Psoas muscle (tissue), 8 donors: ENCODE measurements around the gene NRP2. TPM values are rescaled to one million over a fixed set of nuclear protein-coding genes. Genes with fewer than 3 reads are reported as not detected.

Source experiments
- ATAC-seq, 4 donors: fragments of 200-7000 bp; cut with Tn5 transposase; one replicate each; pipeline ENCODE4 v1.9.1; 2020; ENCODE audit warnings: moderate library complexity in 3 of 4, mild to moderate bottlenecking in 2 of 4
- DNase-seq, 2 donors: peaks; one replicate each; pipeline ENCODE4 v3.0.0-alpha.2; 2020
- H3K27ac ChIP-seq: fragments of 200-600 bp; one replicate; pipeline ENCODE4 v1.8.0; 2022
- H3K27me3 ChIP-seq, 3 donors: fragments of 200-600 bp in 1 of 3; one replicate each; pipeline versions ENCODE4 v1.6.1 to v1.8.0; 2013 to 2022; ENCODE audit warnings: low read length in 2 of 3, mild to moderate bottlenecking in 2 of 3, moderate library complexity in 1 of 3; ENCODE audit not compliant: insufficient read depth in 3 of 3
- H3K36me3 ChIP-seq, 2 donors: fragments of 200-600 bp in 1 of 2; one replicate each; pipeline versions ENCODE4 v1.6.1 to v1.8.0; 2013 to 2022; ENCODE audit warnings: low read depth in 1 of 2, mild to moderate bottlenecking in 1 of 2, moderate library complexity in 1 of 2; ENCODE audit not compliant: insufficient read depth in 1 of 2
- H3K4me1 ChIP-seq: fragments of 200-600 bp; one replicate; pipeline ENCODE4 v1.8.0; 2022
- H3K4me3 ChIP-seq: fragments of 200-600 bp; one replicate; pipeline ENCODE4 v1.8.0; 2022; ENCODE audit warnings: mild to moderate bottlenecking
- H3K9me3 ChIP-seq: fragments of 200-600 bp; one replicate; pipeline ENCODE4 v1.8.0; 2022
- WGBS, 3 donors: extraction: QIAGEN DNeasy Blood & Tissue Kit; methylation state at CpG; one replicate each; pipeline versions ENCODE4 v1.1.6 to v1.1.7; 2013; 5-methylcytosine and 5-hydroxymethylcytosine counted together
- intact Hi-C, 2 donors: fragments of 100-400 bp; cut with DNase I; formaldehyde crosslinking; loops; one replicate each; pipeline versions ENCODE4 v1.11.0 to v1.14.2; 2022
- polyA plus RNA-seq, 3 donors: library from polyadenylated mRNA; stranded (reverse); fragments of 200-250 nt; gene quantifications; one replicate each; pipeline ENCODE4 v1.2.3, GENCODE V29; 2013
- total RNA-seq, 4 donors: library from RNA; stranded (reverse); fragmentation: NEBNext Ultra II Directional in 2 of 4; extraction: Animal tissue kit (Norgen Biotek cat#: 25700) in 2 of 4; gene quantifications; one replicate each; pipeline versions ENCODE4 v1.2.1 to v1.2.4, GENCODE V29; 2021 to 2023
- TF ChIP-seq, protein P1 (sequence below): fragments of 200-600 bp; IDR thresholded peaks from one replicate; pipeline ENCODE4 v1.8.0; 2022; ENCODE audit warnings: antibody characterized with exemption
- donor health status: healthy with polysubstance abuse.
- donor health status: DM: no; HTN: no; CAD: no; lungs with moderate emphysema.
- donor health status: Bipolar disorder and iron deficiency.
- donor health status: healthy.
- donor health status: DM: yes; HTN: yes; CAD: no.
- donor health status: DM: no; HTN: no; CAD: no.
- donor health status: DM: no; HTN: no; CAD: no.
- donor health status: DM: yes; HTN: yes; CAD: no.

The NRP2 gene
- total and polyA plus RNA-seq, 7 donors: 0.67 to 6.9 (median 2.4) TPM

DNA sequence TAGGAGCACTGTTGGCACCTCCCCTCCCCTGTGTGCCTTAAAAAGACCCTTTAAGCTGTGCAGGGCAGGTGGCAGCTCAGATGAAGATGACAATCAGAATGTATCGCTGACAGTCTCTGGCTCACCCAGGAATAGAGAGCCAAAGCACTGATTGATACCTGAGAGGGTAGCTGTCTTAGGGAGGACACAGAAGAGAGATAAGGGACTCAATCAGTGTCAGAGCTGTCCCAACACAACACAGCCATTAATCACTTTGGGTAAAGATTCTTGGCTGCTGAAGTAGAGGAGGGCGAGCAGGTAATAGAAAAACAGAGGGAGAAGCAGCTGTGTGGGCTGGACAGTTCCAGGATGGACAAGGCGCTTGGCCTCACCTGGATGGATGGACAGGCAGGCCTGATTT lies 124.9 kb downstream of the NRP2 start:
- DNase-seq (no peak), ATAC-seq (no peak)
- WGBS, 3 donors: 90 to 97% (median 92%) methylated on average over 3 of the region's 3 CpGs
- no peaks in the 10 kb centered on the region for H3K9me3 ChIP-seq
- no peak overlapping the region for H3K4me3 ChIP-seq
- peaks cover 5% of the 10 kb centered on the region for H3K4me1 ChIP-seq
- no peak overlapping the region for H3K27ac ChIP-seq
- H3K27me3 ChIP-seq: no peaks in the 10 kb centered on the region
- no peaks in the 10 kb centered on the region for H3K36me3 ChIP-seq
- TF ChIP-seq, protein P1, sequence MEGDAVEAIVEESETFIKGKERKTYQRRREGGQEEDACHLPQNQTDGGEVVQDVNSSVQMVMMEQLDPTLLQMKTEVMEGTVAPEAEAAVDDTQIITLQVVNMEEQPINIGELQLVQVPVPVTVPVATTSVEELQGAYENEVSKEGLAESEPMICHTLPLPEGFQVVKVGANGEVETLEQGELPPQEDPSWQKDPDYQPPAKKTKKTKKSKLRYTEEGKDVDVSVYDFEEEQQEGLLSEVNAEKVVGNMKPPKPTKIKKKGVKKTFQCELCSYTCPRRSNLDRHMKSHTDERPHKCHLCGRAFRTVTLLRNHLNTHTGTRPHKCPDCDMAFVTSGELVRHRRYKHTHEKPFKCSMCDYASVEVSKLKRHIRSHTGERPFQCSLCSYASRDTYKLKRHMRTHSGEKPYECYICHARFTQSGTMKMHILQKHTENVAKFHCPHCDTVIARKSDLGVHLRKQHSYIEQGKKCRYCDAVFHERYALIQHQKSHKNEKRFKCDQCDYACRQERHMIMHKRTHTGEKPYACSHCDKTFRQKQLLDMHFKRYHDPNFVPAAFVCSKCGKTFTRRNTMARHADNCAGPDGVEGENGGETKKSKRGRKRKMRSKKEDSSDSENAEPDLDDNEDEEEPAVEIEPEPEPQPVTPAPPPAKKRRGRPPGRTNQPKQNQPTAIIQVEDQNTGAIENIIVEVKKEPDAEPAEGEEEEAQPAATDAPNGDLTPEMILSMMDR: no peak
- intact Hi-C loops: loop anchor here in 1 of 2 donors (5.0 kb wide), 1 partner anchor 55 kb away; no protein-coding TSS in a partner anchor

DNA sequence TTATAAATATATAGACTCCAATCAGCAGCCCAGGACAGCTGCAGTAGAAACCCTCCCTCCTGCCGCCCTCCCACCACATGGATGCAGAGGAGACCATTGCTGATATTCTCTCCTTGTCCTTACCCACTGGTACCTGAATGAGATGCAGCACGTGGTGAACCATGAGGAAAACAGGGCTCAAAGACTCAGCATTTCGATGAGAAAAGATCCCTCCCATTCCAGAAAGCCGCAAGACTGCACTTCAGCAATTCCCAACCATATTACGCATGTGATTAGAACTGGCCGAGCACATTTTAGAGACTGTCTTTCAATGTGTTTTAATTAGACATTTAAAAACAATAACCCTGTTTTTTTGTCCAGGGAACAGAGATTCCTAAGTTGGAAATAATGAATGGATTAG lies 125.5 kb downstream of the NRP2 start:
- intact Hi-C loops: loop anchor here in 1 of 2 donors (5.0 kb wide), 1 partner anchor 55 kb away; no protein-coding TSS in a partner anchor
- WGBS, 3 donors: 84 to 89% (median 86%) methylated on average over 6 of the region's 6 CpGs

DNA sequence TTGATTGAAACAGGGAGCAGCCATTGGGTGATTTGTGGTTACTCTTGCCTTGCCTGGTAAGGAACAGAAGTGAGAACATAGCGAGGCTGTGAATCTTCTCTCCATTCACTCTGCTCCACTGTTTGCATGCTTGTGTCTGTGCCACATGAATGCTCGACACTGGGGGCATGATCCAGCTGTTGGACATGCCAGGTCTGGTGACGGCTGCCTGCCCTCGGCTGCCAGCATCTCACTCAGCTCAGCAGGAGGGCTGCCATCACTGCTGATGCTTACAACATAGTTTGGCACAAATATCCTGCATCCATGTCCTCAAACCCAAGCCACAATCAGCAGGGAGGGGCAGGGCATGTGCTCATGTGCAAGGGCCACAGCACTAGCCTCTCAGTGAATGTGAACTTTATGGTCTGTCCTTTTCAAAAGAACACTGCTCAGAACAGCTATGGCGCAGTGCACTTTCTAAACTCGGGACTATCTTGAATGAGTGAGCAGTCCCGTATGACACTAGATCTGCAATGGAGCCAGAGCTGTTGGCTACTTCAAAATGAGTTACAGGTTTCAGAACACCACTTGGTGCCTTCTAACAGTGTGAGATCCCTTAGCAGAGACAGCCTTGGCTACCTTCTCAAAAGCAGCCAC lies 126.3 kb downstream of the NRP2 start:
- ATAC-seq: peak; percentile 74 to 96 (median 88)
- no peaks in the 10 kb centered on the region for H3K36me3 ChIP-seq
- no peak overlapping the region for H3K27ac ChIP-seq
- peaks cover 5% of the 10 kb centered on the region for H3K4me1 ChIP-seq
- H3K9me3 ChIP-seq: no peaks in the 10 kb centered on the region
- H3K27me3 ChIP-seq: no peaks in the 10 kb centered on the region
- TF ChIP-seq, protein P1: no peak
- peak; percentile 28 to 62 for DNase-seq
- H3K4me3 ChIP-seq: no peak overlapping the region
- 26 to 46% (median 29%) methylated on average over 7 of the region's 7 CpGs for WGBS, 3 donors
- intact Hi-C loops: loop anchor here in 1 of 2 donors (5.0 kb wide), 1 partner anchor 54 kb away; no protein-coding TSS in a partner anchor

More for the DNA sequence above, 125.5 kb downstream of the NRP2 start:
- Histone ChIP-seq H3K9me3 (no peaks in the 10 kb centered on the region), H3K27ac (no peak overlapping the region), H3K4me1 (peaks cover 5% of the 10 kb centered on the region), H3K4me3 (no peak overlapping the region), H3K36me3 (no peaks in the 10 kb centered on the region), H3K27me3 (no peaks in the 10 kb centered on the region)
- ATAC-seq: no peak
- TF ChIP-seq, protein P1: no peak
- DNase-seq: no peak

DNA sequence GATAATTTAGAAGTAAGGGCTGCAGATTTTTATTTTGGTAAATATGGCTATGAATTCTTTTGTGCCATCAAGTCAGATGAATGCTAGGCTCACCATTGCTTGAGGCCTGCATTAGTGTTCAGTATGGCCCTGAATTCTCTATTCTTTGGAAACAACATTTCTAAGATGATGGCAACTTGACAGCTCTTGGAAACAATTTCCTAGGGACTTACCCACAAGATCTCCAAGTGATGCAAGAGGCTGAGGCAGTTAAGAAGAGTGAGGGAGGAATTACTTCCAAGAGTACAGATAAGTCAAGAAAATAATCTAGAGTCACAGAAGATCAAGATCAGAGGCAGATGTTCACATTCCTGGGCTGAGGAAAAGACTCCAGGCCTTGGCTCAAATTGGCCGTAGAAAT lies 129.1 kb downstream of the NRP2 start:
- intact Hi-C loops: no loop called here
- Histone ChIP-seq H3K36me3 (no peaks in the 10 kb centered on the region), H3K4me1 (peaks cover 5% of the 10 kb centered on the region), H3K27me3 (no peaks in the 10 kb centered on the region), H3K4me3 (no peak overlapping the region), H3K27ac (no peak overlapping the region), H3K9me3 (no peaks in the 10 kb centered on the region)
- ATAC-seq: no peak
- TF ChIP-seq, protein P1: no peak
- no peak for DNase-seq
- 80 to 96% (median 95%) methylated on average over 1 of the region's 1 CpG for WGBS, 3 donors

DNA sequence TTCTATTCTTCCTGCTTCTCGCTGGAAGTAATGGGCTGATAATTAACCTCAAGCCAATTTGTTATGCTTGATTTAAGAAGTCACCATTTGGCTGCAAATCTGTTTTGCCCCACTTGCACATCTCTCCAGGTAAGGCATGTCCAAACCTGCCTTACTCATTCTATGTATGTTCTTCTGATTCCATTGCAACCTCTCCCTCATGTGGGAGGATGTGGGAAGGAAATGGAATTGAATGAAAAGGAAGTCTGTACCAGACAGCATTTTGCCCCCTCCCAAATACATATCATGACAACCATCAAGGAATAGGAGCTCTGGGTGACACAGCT lies 131.7 kb downstream of the NRP2 start:
- Histone ChIP-seq H3K36me3 (no peaks in the 10 kb centered on the region), H3K27ac (no peak overlapping the region), H3K4me1 (no peaks in the 10 kb centered on the region), H3K4me3 (no peak overlapping the region), H3K27me3 (peaks cover 0 to 3% (median 0%) of the 10 kb centered on the region in 3 donors), H3K9me3 (no peaks in the 10 kb centered on the region)
- no peak for ATAC-seq
- intact Hi-C loops: no loop called here
- WGBS, 3 donors: 85 to 90% (median 85%) methylated on average over 1 of the region's 1 CpG
- DNase-seq: no peak
- TF ChIP-seq, protein P1: no peak
